B cell (primary cell): ENCODE data around the gene ZNF525. TPM values are rescaled to one million over a fixed set of nuclear protein-coding genes. Genes with fewer than 3 reads are reported as not detected.

Experiments
- ATAC-seq: fragments of 200-7000 bp; cut with Tn5 transposase; one replicate; pipeline ENCODE4 v1.10.0; 2021; ENCODE audit warnings: low read depth, mild to moderate bottlenecking, moderate number of reproducible peaks, moderate library complexity
- CTCF ChIA-PET: fragments of 350-600 bp; sonication (Branson Sonifier 250); formaldehyde crosslinking; loops from one replicate; lab custom pipeline; 2021; ENCODE audit warnings: antibody characterized with exemption, inconsistent platforms; lab: Charles Lee
- POLR2A ChIA-PET: fragments of 350-600 bp; sonication (Branson Sonifier 250); formaldehyde crosslinking; loops from one replicate; lab custom pipeline; 2021; ENCODE audit warnings: antibody characterized with exemption; lab: Charles Lee
- DNase-seq: peaks from one replicate; pipeline ENCODE4 v3.0.0; 2013
- H2AFZ ChIP-seq: 2 replicates; pipeline ENCODE4 v1.6.1; 2012; ENCODE audit warnings: mild to moderate bottlenecking, low read depth, low read length; ENCODE audit not compliant: insufficient read depth, poor library complexity, severe bottlenecking
- H3K27ac ChIP-seq, 2 donors: 1 replicate in 1 of 2; 2 replicates in 1 of 2; pipeline ENCODE4 v1.5.1; 2012 to 2013; ENCODE audit warnings: low read length in 2 of 2, mild to moderate bottlenecking in 2 of 2, moderate library complexity in 1 of 2
- H3K27me3 ChIP-seq, 4 experiments: fragments of 200-600 bp in 1 of 4; sonication (generic) in 1 of 4; replicated peaks in 1 of 4; 1 replicate in 2 of 4; 2 replicates in 2 of 4; pipeline versions ENCODE4 v1.6.1 to v1.7.0; 2013 to 2016; ENCODE audit warnings: low read length in 3 of 4, mild to moderate bottlenecking in 2 of 4, mixed read lengths in 1 of 4, moderate library complexity in 1 of 4; ENCODE audit not compliant: insufficient read depth in 4 of 4, control insufficient read depth in 3 of 4; ENCODE audit errors: control extremely low read depth in 1 of 4
- H3K36me3 ChIP-seq, 2 experiments: replicated peaks in 1 of 2; 1 replicate in 1 of 2; 2 replicates in 1 of 2; pipeline versions ENCODE4 v1.6.1 to v1.7.1; 2013; ENCODE audit warnings: low read length in 1 of 2; ENCODE audit not compliant: insufficient read depth in 2 of 2, control insufficient read depth in 1 of 2; ENCODE audit errors: control extremely low read depth in 1 of 2, extremely low read depth in 1 of 2
- H3K4me1 ChIP-seq, 2 donors: fragments of 200-600 bp in 1 of 2; sonication (generic) in 1 of 2; 1 replicate in 1 of 2; 2 replicates in 1 of 2; pipeline versions ENCODE4 v1.5.1 to v1.6.1; 2013 to 2017; ENCODE audit warnings: low read length in 2 of 2; ENCODE audit not compliant: control insufficient read depth in 2 of 2, insufficient read depth in 2 of 2
- H3K4me2 ChIP-seq: replicated peaks from 2 replicates; pipeline ENCODE3; 2012; ENCODE audit warnings: mild to moderate bottlenecking, low read depth, low read length; ENCODE audit not compliant: poor library complexity, severe bottlenecking
- H3K4me3 ChIP-seq, 5 experiments: fragments of 200-600 bp in 1 of 5; sonication (generic) in 1 of 5; 1 replicate in 3 of 5; 2 replicates in 2 of 5; pipeline versions ENCODE4 v1.5.1 to v1.7.0; 2011 to 2016; ENCODE audit warnings: low read length in 4 of 5, mild to moderate bottlenecking in 4 of 5, low read depth in 2 of 5, control low read depth in 1 of 5, moderate library complexity in 1 of 5; ENCODE audit not compliant: insufficient read depth in 1 of 5; ENCODE audit errors: control extremely low read depth in 1 of 5, extremely low read depth in 1 of 5
- H3K79me2 ChIP-seq: fragments of 200-600 bp; sonication (generic); one replicate; pipeline ENCODE4 v1.6.0; 2016; ENCODE audit warnings: low read length; ENCODE audit not compliant: control insufficient read depth, insufficient read depth
- H3K9ac ChIP-seq: fragments of 200-600 bp; sonication (generic); 2 replicates; pipeline ENCODE4 v1.6.1; 2017; ENCODE audit warnings: mild to moderate bottlenecking, low read length, moderate library complexity
- H3K9me3 ChIP-seq, 3 donors: one replicate each; pipeline versions ENCODE4 v1.6.1 to v1.7.1; 2013; ENCODE audit warnings: low read length in 2 of 3; ENCODE audit not compliant: control insufficient read depth in 2 of 3, insufficient read depth in 1 of 3; ENCODE audit errors: control extremely low read depth in 1 of 3
- H4K20me1 ChIP-seq: 2 replicates; pipeline ENCODE4 v1.6.0; 2012; ENCODE audit warnings: mild to moderate bottlenecking, low read length; ENCODE audit not compliant: insufficient read depth, control insufficient read depth, poor library complexity, severe bottlenecking
- H3K27ac Mint-ChIP-seq: one replicate; pipeline ENCODE4 v1.8.0; 2021; ENCODE audit warnings: mixed read lengths
- H3K27me3 Mint-ChIP-seq: one replicate; pipeline ENCODE4 v1.8.0; 2021; ENCODE audit warnings: mixed read lengths
- H3K4me1 Mint-ChIP-seq: one replicate; pipeline ENCODE4 v1.8.0; 2021; ENCODE audit warnings: mixed read lengths
- H3K4me3 Mint-ChIP-seq: one replicate; pipeline ENCODE4 v1.8.0; 2021; ENCODE audit warnings: mixed read lengths
- H3K9me3 Mint-ChIP-seq: one replicate; pipeline ENCODE4 v1.8.0; 2022; ENCODE audit warnings: mixed read lengths; ENCODE audit not compliant: insufficient read depth
- EZH2 ChIP-seq: IDR thresholded peaks from 2 replicates; pipeline ENCODE4 v1.6.1; 2012; ENCODE audit warnings: borderline replicate concordance, low read depth, mild to moderate bottlenecking, moderate library complexity, low read length; ENCODE audit not compliant: insufficient read depth, poor library complexity, severe bottlenecking
- WGBS: methylation state at CpG from one replicate; pipeline ENCODE4 v1.1.5; 2013; ENCODE audit warnings: missing lambda C conversion rate; ENCODE audit not compliant: insufficient coverage; 5-methylcytosine and 5-hydroxymethylcytosine counted together
- intact Hi-C: fragments of 100-400 bp; cut with micrococcal nuclease; formaldehyde crosslinking; loops from one replicate; pipeline ENCODE4 v1.10.0; 2022
- polyA plus RNA-seq: library from polyadenylated mRNA; depleted of rRNA; stranded (reverse); fragments of >200 nt; gene quantifications from 2 replicates; pipeline ENCODE4 v1.2.3, GENCODE V29; 2012
- total RNA-seq, 2 donors: library from RNA; stranded (reverse); fragments of 120-200 nt in 1 of 2; gene quantifications; 1 replicate in 1 of 2; 2 replicates in 1 of 2; pipeline versions ENCODE4 v1.2.3 to v1.2.4, GENCODE V29; 2013 to 2022
- TF ChIP-seq, protein P1 (sequence below): fragments of 200-600 bp; IDR thresholded peaks from one replicate; pipeline ENCODE4 v1.8.0; 2022; ENCODE audit warnings: antibody characterized with exemption, mild to moderate bottlenecking

ZNF525 gene
- total and polyA plus RNA-seq, 2 donors (not counting 1 experiment from before 2014, with no cell fraction given), result 7.5 to 33.8 TPM

DNA sequence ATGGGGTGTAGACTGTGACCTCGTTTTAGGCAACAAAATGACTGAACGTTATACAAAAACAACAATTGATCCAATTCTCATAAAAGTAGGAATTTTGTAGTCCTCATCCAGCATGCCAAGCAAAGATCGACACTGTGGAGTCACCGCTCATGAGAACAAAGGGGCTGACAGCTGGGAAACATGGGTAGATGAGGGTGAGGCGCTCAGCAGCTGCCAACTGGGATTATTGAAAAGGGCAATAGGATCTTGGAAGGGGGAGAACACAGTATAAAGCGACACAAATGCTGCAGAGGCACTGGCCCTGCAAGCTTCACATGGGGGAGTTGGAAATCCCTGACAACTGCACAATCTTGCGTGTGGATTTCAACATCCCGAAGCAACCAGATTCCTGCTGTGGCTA is 24.1 kb downstream of the ZNF525 start:
- Histone ChIP-seq H4K20me1 (no peaks in the 10 kb centered on the region), H3K36me3 (no peaks in the 10 kb centered on the region), H3K9ac (no peak overlapping the region), H3K4me2 (no peak overlapping the region), H3K79me2 (no peaks in the 10 kb centered on the region), H3K4me1 (peaks cover 1 to 3% of the 10 kb centered on the region in 2 donors), H3K27ac (no peak overlapping the region), H3K27me3 (no peaks in the 10 kb centered on the region), H2AFZ (no peak overlapping the region), H3K9me3 (peaks cover 8 to 71% (median 19%) of the 10 kb centered on the region in 3 donors), H3K4me3 (no peak overlapping the region)
- H3K27ac Mint-ChIP-seq, result no peak overlapping the region
- ChIA-PET CTCF (no interaction called here), POLR2A (no interaction called here)
- intact Hi-C loops, result no loop called here
- WGBS, result 93% methylated on average over 5 of the region's 8 CpGs
- H3K9me3 Mint-ChIP-seq, result peaks cover 23% of the 10 kb centered on the region
- ATAC-seq (no peak), DNase-seq (no peak)
- no peaks in the 10 kb centered on the region for H3K27me3 Mint-ChIP-seq
- H3K4me1 Mint-ChIP-seq, result peaks cover 6% of the 10 kb centered on the region
- H3K4me3 Mint-ChIP-seq, result no peak overlapping the region
- TF ChIP-seq, protein P1, sequence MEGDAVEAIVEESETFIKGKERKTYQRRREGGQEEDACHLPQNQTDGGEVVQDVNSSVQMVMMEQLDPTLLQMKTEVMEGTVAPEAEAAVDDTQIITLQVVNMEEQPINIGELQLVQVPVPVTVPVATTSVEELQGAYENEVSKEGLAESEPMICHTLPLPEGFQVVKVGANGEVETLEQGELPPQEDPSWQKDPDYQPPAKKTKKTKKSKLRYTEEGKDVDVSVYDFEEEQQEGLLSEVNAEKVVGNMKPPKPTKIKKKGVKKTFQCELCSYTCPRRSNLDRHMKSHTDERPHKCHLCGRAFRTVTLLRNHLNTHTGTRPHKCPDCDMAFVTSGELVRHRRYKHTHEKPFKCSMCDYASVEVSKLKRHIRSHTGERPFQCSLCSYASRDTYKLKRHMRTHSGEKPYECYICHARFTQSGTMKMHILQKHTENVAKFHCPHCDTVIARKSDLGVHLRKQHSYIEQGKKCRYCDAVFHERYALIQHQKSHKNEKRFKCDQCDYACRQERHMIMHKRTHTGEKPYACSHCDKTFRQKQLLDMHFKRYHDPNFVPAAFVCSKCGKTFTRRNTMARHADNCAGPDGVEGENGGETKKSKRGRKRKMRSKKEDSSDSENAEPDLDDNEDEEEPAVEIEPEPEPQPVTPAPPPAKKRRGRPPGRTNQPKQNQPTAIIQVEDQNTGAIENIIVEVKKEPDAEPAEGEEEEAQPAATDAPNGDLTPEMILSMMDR, result no peak
- TF ChIP-seq EZH2, result no peak

DNA sequence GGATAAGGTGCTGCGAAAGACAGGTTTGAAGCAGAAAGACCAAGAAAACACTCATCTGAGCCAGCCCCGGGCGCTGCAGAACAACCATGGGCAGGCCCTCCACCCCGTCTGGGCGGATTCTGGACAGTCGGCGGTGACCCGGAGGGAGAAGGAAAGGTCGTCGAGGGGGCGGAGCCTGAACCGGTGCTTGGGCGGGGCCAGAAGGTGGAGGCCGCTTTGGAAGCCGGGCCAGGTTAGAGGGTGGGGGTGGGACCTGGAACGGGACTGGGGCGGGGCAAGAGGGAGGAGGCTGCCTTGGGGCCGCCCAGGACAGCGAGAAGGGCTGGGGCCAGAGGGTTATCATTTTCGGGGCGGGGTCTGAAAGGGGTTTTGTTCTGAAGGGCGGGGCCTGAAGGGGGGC is 24.5 kb downstream of the ZNF525 start:
- DNase-seq (no peak), ATAC-seq (no peak)
- no peak overlapping the region for H3K9ac ChIP-seq
- no peak overlapping the region for H2AFZ ChIP-seq
- no peaks in the 10 kb centered on the region for H3K36me3 ChIP-seq
- peaks cover 6 to 74% (median 16%) of the 10 kb centered on the region in 3 donors for H3K9me3 ChIP-seq
- H3K79me2 ChIP-seq, result no peaks in the 10 kb centered on the region
- peaks cover 4 to 6% of the 10 kb centered on the region in 2 donors for H3K4me1 ChIP-seq
- ChIA-PET CTCF (no interaction called here), POLR2A (no interaction called here)
- no peaks in the 10 kb centered on the region for H4K20me1 ChIP-seq
- no peak overlapping the region for H3K27ac Mint-ChIP-seq
- H3K4me1 Mint-ChIP-seq, result peaks cover 10% of the 10 kb centered on the region
- H3K4me2 ChIP-seq, result no peak overlapping the region
- no peak overlapping the region for H3K4me3 Mint-ChIP-seq
- H3K9me3 Mint-ChIP-seq, result peaks cover 20% of the 10 kb centered on the region
- H3K4me3 ChIP-seq, result no peak overlapping the region
- no peaks in the 10 kb centered on the region for H3K27me3 Mint-ChIP-seq
- TF ChIP-seq EZH2, result no peak
- TF ChIP-seq, protein P1, result no peak
- intact Hi-C loops, result no loop called here
- 64% methylated on average over 17 of the region's 22 CpGs for WGBS
- no peak overlapping the region for H3K27ac ChIP-seq
- no peaks in the 10 kb centered on the region for H3K27me3 ChIP-seq
